ENCODE data around the gene EPS8L3.

GRCh38 chr1:109807822-109808680 is 44.3 kb upstream of the EPS8L3 start:
- TF ChIP-seq TCF12 (IDR thresholded peaks at IDR 0.05) = peak; percentile 67; the same call in 1 of the 2 replicates
- TF ChIP-seq SMC3 (IDR thresholded peaks at IDR 0.05; ENCODE audit: low read depth, low read length) = no peak
- TF ChIP-seq, protein P1, sequence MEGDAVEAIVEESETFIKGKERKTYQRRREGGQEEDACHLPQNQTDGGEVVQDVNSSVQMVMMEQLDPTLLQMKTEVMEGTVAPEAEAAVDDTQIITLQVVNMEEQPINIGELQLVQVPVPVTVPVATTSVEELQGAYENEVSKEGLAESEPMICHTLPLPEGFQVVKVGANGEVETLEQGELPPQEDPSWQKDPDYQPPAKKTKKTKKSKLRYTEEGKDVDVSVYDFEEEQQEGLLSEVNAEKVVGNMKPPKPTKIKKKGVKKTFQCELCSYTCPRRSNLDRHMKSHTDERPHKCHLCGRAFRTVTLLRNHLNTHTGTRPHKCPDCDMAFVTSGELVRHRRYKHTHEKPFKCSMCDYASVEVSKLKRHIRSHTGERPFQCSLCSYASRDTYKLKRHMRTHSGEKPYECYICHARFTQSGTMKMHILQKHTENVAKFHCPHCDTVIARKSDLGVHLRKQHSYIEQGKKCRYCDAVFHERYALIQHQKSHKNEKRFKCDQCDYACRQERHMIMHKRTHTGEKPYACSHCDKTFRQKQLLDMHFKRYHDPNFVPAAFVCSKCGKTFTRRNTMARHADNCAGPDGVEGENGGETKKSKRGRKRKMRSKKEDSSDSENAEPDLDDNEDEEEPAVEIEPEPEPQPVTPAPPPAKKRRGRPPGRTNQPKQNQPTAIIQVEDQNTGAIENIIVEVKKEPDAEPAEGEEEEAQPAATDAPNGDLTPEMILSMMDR (IDR thresholded peaks at IDR 0.05) = no peak
- no peak for TF ChIP-seq MXI1 (IDR thresholded peaks at IDR 0.05; ENCODE audit: low read depth, low read length)
- TF ChIP-seq RXRA (IDR thresholded peaks at IDR 0.05; ENCODE audit: borderline replicate concordance, low read depth) = peak; percentile 49; the same call in 1 of the 2 replicates
- TF ChIP-seq POLR2AphosphoS5 (IDR thresholded peaks at IDR 0.05; ENCODE audit: low read depth, low read length) = no peak
- TF ChIP-seq RAD21 (IDR thresholded peaks at IDR 0.05; ENCODE audit: low read length) = no peak
- TF ChIP-seq ELF1 (IDR thresholded peaks at IDR 0.05) = 0 out of 2 replicates have a peak, but pooled peaks have one; percentile 47
- no peak for TF ChIP-seq EZH2phosphoT487 (IDR thresholded peaks at IDR 0.05; ENCODE audit: borderline replicate concordance, low read depth)
- no peak for TF ChIP-seq RFX5 (IDR thresholded peaks at IDR 0.05; ENCODE audit: low read length)
- TF ChIP-seq TAF1 (IDR thresholded peaks at IDR 0.05; ENCODE audit: borderline replicate concordance, low read depth, low read length) = no peak
